Measurements from ENCODE around the gene B4GALNT3.

B4GALNT3 gene

GRCh38 chr12:467591-467990 is 7.9 kb downstream of the B4GALNT3 start:
- DNase-seq (ENCODE audit: low read depth in 1 of 2, low spot score in 1 of 2), result no peak

GRCh38 chr12:468671-469389 is 9.1 kb downstream of the B4GALNT3 start:
- no peak for DNase-seq (ENCODE audit: low read depth in 1 of 2, low spot score in 1 of 2)

GRCh38 chr12:470133-470532 is 10.4 kb downstream of the B4GALNT3 start:
- DNase-seq (ENCODE audit: low read depth in 1 of 2, low spot score in 1 of 2), result no peak

- DNase-seq (ENCODE audit: low read depth in 1 of 2, low spot score in 1 of 2), result no peak
Measured at GRCh38 chr12:473198-473597, 13.5 kb downstream of the B4GALNT3 start.

GRCh38 chr12:473863-474577 is 14.3 kb downstream of the B4GALNT3 start:
- DNase-seq (ENCODE audit: low read depth in 1 of 2, low spot score in 1 of 2), result no peak

GRCh38 chr12:475286-475685 is 15.5 kb downstream of the B4GALNT3 start:
- DNase-seq (ENCODE audit: low read depth in 1 of 2, low spot score in 1 of 2), result no peak

GRCh38 chr12:479161-479560 is 19.4 kb downstream of the B4GALNT3 start:
- DNase-seq (ENCODE audit: low read depth in 1 of 2, low spot score in 1 of 2), result no peak

- DNase-seq (ENCODE audit: low read depth in 1 of 2, low spot score in 1 of 2), result no peak
Measured at GRCh38 chr12:480831-481816, 21.4 kb downstream of the B4GALNT3 start.

GRCh38 chr12:482061-482460 is 22.3 kb downstream of the B4GALNT3 start:
- DNase-seq (ENCODE audit: low read depth in 1 of 2, low spot score in 1 of 2), result no peak

GRCh38 chr12:484096-484495 is 24.4 kb downstream of the B4GALNT3 start:
- DNase-seq (ENCODE audit: low read depth in 1 of 2, low spot score in 1 of 2), result no peak

- DNase-seq (ENCODE audit: low read depth in 1 of 2, low spot score in 1 of 2), result no peak
Measured at GRCh38 chr12:490260-490659, 30.5 kb downstream of the B4GALNT3 start.

- DNase-seq (ENCODE audit: low read depth in 1 of 2, low spot score in 1 of 2), result no peak
Measured at GRCh38 chr12:495466-495865, 35.7 kb downstream of the B4GALNT3 start.

GRCh38 chr12:496736-497135 is 37.0 kb downstream of the B4GALNT3 start:
- no peak for DNase-seq (ENCODE audit: low read depth in 1 of 2, low spot score in 1 of 2)

- no peak for DNase-seq (ENCODE audit: low read depth in 1 of 2, low spot score in 1 of 2)
Measured at GRCh38 chr12:497501-498160, 37.9 kb downstream of the B4GALNT3 start.

- no peak for DNase-seq (ENCODE audit: low read depth in 1 of 2, low spot score in 1 of 2)
Measured at GRCh38 chr12:499837-500458, 40.2 kb downstream of the B4GALNT3 start.

- no peak for DNase-seq (ENCODE audit: low read depth in 1 of 2, low spot score in 1 of 2)
Measured at GRCh38 chr12:501722-502447, 42.1 kb downstream of the B4GALNT3 start.

GRCh38 chr12:503111-503761 is 43.5 kb downstream of the B4GALNT3 start:
- DNase-seq (ENCODE audit: low read depth in 1 of 2, low spot score in 1 of 2), result no peak

- DNase-seq (ENCODE audit: low read depth in 1 of 2, low spot score in 1 of 2), result no peak
Measured at GRCh38 chr12:505221-505620, 45.5 kb downstream of the B4GALNT3 start.

GRCh38 chr12:507391-507796 is 47.7 kb downstream of the B4GALNT3 start:
- DNase-seq (ENCODE audit: low read depth in 1 of 2, low spot score in 1 of 2), result no peak

Measured in activated CD4-positive, alpha-beta T cell treated with anti-CD3 and anti-CD28 coated beads, Interleukin-2, amount 50 U/mL, for 24 hours (primary cell).